Measurements from ENCODE around the gene MAD2L1.

The MAD2L1 gene

DNA sequence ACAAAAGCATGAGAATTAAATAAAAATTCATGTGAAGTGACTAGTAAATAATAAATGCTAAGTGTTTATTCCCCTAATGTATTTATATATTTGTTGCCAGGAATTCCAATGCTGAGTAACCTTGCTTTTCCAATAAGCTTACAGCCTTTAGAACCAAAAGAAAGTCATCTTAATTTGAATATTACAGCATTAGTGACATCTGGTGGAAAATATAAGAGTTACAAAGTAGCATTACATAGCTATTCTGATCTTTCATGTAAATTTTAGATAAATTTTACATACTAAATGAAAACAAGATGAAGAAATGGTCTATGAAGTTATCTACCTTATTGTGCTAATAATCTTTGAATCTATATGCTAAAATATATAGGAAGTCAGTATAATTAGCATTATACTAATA lies 10.4 kb downstream of the MAD2L1 start:
- DNase-seq, result no peak

DNA sequence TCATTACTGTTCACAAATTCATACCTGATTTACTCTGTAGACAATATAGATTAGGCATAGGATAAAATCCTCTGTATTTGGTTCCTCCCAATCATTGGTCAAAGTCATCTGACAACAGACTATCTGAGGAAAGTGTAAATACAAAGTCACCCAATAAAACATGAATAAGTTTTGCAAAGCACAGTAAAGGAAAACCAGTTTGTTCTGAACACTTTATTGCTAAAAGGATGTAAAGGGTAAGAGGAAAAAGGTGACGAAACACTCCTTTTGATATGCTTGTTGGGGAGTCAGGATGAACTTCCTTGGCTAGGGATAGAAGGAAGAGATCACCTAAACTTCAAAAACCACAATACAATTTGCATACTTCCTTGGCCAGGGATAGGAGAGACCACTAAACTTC lies 10.9 kb downstream of the MAD2L1 start:
- no peak for DNase-seq

DNA sequence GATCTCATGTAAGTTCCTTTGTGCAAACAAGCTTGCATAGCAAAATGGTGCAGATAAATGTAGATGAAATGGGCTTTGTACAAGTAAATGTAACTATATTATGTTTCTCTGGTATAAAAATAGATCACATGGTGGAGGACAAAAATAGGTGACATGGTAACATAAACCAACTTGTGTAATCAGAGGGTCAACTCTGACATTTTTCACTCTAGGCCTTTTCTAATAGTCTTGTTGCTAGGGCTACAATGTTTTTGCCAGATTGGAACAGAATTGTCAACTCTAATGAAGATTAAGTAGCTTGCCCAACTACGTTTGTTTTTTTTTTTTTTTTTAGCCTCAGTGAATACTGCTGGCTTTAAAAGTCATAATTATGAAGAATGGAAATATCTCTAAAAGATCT lies 11.5 kb downstream of the MAD2L1 start:
- DNase-seq, result no peak

DNA sequence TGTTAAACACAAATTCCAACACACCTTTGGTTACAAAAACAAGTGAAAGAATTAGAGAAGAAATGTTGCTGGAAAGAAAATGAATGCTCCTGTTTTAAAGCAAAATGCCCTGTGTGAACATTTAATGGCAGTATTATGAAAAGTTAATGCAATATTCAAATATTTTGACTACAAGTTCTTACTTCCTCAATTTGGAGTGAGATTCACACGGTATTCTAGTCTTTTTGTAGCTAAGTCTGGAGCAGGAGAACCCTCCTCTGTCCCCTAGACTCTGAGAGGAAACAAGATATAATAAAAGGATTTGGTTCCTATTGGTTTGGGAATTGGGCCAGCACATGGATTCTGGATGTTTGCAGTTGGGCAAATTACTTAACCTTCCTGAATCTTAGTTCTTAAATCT lies 12.7 kb downstream of the MAD2L1 start:
- DNase-seq, result no peak

DNA sequence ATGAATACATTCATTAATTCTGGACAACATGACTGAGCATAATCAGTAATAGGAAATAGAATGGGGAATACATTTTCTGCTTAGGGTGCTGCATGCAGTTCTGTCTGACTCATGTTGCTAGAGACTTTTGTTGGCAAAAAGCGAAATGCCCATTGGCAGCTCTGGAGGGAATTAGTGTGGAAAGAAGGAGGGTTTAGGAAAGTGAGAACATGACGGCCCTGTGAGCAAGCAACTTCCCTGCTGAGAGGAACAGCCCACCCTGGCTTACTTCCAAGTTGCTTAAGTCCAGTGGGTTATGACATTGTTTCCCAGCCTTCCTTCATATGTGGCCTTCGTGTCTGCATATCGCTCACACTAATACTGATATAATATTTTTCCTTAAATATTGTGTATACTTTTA lies 13.8 kb downstream of the MAD2L1 start:
- no peak for DNase-seq

DNA sequence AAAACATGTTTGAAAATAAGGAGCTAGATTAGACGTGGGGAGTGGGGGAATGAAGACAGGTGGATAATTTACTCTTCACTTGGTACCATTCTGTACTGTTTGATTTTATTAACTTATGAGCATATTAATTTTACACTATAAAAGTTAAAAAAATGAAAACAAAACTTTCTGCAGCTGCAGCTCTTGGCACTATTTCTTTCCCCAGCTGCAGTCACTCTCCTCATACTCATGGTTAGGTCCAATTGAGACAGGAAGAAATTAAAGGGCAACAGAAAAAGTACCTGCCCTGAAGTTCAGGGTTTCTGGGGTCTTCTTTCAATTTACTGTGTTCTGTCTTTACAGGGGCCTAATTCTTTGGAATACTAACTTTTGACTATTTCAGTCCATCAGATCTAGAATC lies 15.4 kb downstream of the MAD2L1 start:
- no peak for DNase-seq

DNA sequence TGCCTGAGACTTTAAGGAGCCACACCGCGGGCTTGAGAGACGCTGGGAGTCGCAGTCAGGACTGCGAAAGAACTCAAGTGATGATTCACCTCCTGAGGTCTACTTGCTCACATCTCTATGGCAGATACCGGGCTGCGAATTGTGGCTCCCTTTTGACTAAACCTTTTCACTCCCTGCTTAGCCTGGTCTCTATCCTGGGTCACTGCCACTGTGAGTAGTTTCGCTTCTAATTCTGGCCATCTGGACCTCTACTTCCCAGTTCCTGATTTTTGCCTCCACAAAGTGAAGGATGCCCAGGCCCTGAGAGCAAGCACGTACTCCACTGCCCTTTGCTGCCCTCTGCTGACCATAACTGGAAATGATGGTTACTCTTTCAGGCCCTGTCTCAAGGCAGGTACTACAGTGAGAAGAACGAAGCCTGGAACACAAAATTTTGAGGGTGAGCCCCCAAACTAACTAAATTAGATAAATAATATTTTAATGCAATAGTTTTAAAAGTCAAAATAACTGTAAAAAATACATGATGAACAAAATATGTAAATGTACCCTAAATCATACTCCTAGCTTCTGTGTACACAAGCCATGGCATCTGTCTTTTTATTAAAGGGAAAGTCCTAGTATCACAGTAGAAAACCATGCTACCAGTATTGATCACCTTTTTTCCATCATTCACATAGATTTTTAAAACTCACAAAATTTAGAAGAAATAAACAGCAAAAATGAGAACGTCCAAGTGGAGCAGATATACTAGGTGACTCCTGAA lies 16.7 kb downstream of the MAD2L1 start:
- peak; percentile 43 to 51 for DNase-seq

DNA sequence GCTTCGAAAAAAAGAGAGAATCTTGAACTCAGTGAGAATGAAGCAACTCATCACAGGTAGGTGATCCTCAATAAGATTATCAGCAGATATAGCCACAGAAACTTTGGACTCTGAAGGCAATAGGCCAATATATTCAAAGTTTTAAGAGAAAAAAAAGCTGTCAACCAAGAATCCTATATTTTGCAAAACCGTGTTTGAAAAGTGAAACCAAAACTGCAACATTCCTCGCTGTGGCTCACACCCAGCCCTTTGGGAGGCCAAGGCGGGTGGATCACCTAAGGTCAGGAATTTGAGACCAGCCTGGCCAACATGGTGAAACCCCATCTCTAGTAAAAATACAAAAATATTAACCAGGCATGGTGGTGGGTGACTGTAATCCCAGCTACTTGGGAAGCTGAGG lies 22.8 kb downstream of the MAD2L1 start:
- no peak for DNase-seq

DNA sequence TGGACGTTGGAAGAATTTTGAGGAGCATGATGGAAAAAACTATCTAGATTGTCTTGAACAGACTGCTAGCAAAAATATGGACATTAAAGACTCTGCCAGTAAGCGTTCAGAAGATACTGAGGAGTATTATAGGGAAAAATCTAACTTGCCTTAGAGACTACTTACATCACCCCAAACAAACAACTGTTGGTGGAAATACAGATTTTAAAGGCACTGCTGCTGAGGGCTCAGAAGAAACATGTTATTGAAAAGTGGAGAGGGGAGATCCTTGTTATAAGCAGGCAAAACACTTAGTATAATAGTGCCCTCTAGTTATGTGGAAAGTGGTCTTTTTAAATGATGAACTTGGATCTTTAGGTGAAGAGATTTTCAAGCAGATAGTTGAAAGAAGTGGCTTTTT lies 29.2 kb downstream of the MAD2L1 start:
- DNase-seq, result no peak

DNA sequence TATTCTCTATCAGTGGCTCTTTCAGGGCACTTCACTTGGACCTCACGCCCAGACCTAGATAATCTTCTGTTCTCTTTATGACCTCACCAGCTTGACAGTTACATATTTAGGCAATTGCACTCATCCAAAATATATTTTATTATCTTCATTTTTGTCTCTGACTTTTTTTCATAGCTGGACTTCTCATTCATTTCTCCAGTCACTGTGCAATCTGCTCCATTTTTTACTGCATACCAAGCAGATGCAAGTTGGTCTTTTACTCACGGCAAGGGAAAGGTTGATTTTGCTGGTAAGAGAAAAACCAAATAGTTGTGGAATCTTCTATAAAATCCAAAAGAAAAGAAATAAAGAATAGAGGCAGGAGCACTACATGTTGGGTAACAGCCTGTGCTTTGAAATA lies 31.7 kb downstream of the MAD2L1 start:
- no peak for DNase-seq

DNA sequence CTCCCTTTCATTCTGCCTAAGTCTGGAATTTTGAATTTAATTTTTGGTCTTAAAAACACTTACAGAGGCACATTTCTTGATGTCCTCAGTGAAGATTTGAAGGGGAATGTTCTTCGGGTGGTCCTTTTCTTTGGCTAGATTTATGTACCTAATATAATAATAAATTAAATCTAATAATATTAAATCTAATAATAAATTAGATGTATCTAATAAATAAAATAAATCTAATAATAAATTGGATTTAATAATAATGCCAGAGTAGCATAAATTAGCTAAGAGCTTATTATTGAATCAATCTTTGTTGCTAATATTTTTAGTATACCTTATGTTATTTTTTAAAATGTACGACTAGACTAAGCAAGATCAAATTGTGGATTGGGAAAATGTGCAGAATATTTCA lies 39.8 kb downstream of the MAD2L1 start:
- DNase-seq, result no peak

DNA sequence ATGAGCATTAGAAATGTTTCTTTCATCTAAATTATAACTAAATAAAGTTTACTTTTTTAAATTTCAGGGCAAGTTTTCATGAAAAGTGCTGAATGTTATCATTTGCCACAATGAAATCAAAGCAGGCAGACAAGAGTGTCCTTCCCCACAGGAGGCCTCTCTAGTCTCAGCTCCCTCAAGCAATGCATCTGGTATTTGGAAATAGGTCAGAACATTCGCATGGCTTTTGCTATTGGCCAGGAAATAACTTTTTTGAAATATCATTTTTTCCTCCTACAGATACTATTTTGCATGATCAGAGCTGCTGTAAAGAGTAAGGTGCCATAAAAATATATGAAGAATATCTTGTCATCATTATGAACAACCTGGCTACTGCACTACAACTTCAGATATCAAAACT lies 41.1 kb downstream of the MAD2L1 start:
- DNase-seq, result no peak

DNA sequence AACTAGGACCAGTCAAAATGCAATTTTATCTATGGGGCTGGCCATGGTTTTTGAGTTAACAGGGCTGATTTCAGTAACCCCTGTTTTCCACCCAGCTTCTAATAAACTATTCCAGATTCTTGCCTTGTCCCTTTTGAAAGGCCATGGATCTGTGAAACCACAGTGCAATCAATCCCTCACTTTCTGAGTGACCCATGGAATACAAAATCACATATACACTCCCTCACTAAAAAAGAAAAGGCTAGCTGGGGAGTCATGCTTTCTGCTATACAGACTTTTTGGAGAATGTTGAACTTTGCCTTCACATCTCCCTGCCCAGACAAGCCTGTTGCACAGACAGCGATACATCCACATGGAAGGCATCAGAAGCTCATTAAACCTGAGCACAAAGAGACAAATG lies 47.9 kb downstream of the MAD2L1 start:
- DNase-seq, result no peak

DNA sequence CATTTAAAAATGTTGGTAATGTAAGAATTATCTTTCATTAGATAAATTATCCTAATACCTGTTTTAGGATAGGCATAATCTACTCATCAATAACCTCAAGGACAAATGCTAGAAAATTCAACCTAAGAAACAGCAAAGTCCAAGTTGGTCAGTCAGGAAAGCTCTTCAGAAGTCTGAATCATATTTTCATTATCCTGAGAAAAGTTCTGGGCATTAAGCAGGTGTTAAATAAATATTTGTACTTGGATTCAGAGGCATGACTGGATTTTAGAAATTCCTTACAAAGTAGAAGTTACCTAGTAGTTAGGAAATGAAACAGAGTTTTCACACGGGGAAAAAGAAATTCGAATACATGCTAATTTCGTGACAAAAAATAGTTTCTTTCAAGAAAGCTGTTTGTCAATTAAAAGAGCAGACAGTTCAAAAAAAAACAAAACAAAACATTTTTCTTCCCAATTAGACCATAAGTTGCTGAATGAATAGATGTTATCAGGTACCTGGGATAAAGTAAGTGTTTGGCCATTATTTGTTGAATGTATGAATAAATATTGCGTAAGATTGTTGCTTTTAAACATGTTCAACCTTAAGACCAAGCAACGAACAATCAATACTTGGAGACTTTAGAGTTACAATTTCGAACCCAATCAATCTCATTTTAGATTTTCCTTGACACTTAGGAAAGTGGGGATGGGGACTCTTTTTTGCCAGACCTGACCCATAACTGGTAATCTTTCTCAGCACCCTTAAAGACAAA lies 48.5 kb downstream of the MAD2L1 start:
- DNase-seq, result no peak

DNA sequence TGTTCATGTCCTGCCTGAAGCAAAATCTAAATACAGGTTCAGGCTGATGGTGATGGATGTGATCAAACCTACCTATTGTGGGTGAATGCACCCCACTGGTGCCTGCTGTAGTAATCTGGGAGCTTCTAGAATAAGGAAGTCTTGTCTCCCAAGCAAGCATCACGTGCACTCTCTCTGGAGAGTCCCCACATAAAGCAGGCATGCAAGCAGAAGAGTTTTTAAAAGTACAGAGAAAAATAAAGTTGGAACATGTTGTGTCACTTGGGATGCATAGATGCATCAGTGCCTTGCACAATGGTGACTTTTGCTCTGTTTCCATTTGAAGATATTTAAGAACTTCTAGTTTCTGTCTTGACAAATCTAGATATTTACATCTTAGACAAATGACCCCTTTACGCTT lies 54.9 kb downstream of the MAD2L1 start:
- DNase-seq, result no peak

DNA sequence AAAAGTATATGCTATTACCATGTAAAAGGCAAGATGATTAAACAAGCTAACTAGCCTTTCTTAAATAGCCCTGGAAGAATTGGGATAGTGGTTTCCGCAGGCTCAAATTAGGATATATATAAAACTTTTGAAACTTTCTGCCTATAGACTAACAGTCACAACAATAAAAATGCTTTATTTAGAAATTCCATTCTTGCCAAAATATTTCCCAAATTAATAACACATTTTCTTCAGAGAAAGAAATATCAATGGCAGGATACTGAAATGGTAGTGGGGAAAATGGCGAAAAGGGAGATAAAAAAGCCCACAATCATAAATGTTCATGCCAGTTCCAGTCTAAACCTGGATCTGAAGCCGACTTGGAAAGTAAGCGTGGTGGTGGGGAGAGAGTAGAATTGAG lies 56.0 kb downstream of the MAD2L1 start:
- DNase-seq, result no peak

DNA sequence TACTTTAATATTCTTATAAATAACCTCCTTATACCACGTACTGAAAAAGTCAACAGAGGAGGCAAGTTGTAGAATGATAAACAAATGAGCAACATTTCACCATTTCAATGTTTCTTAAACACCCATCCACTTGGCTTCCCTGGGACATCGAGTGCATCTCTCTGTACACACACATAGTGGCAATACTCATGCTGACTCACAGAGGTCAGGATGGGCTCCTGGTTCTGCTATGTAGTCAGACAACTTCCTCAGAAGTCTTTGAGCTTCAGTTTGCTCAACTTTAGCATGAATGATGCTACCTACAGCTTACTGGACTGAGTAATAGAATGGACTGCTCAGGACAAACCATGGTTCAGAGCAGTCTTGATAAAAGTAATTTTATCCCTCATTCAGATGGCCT lies 56.9 kb downstream of the MAD2L1 start:
- DNase-seq, result no peak

DNA sequence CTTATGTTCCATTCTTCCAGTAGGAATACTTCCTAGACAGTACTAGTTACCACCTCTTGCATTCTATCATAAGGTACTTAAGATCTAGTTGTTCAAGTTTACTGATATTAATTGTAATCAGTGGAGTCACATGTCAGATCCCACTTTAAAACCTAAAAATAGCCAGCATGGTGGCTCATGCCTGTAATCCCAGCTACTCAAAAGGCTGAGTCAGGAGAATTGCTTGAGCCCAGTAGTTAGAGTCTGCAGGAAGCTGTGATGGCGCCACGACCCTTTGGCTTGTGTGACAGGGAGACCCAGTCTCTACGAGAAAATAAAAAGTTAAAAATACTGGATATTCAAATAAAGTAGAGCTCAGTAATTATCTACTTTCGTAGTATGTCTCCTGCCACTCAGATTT lies 57.7 kb downstream of the MAD2L1 start:
- DNase-seq, result no peak

DNA sequence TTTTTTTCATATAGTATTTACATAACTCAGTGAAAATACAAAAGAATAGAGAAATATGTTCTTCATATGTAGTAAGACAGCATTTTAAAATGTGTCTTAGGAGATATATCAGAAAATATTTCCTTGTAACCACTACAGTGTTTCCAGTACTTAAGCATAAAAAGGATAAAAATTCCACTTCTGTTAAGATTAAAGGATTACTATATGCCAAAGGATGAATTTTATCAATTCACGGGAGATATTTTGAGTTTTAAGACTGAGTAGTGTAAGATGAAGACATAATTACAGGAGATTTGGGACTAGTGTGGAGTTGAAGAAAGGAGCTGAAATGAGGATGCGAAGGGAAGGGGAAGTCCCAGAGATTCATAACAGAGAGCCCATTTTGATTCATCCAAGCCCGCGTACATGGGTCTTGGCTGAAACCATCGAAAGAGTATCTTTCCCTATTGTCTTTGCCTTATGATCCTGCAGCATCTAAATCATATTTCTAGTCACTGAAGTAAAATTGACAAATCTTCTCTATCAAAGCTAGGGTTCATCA lies 58.7 kb downstream of the MAD2L1 start:
- DNase-seq, result no peak

DNA sequence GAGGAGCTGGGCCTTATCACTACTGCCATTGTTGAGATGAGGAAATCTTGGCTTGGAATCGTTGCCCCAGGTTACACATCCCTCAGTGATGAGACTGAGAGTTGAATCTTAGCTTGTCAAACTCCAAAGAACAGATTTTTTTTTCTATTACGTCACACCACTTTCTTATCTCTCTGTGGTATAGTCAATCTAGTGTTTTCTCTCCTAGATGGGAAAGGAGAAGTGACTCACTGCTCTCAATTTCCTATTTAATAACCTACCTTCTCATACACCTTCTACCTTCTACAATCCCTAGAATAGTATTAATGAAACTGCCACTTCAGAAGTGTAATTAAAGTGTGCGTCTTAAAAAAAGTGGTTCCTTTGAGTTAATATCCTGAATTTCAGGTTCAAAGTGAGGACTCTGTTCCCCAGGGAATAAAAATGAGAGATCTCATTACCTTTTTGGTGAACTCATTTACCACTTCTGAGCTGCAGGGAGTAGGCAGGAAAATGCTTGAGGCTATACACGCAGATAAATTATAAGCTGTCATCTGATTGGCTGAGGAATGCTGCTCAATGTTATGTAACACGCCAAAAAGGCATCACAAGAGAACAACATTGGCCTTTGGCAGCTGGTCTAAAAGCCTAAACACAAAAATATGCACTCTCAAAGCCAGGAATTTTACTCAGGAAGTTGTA lies 59.3 kb downstream of the MAD2L1 start:
- no peak for DNase-seq

All from stimulated activated CD4-positive, alpha-beta T cell treated with anti-CD3 and anti-CD28 coated beads, Interleukin-4, amount 100 ng/mL, for 4 hours (primary cell).